Tibial nerve (tissue), 4 donors: ENCODE results near the gene ZSWIM7.

ENCODE experiments used
- EP300 ChIP-seq, 2 donors: sonication (generic); formaldehyde crosslinking; IDR thresholded peaks; one replicate each; pipeline ENCODE4 v1.6.1; 2017; ENCODE audit warnings: antibody characterized with exemption in 2 of 2, mild to moderate bottlenecking in 1 of 2
- POLR2A ChIP-seq, 2 donors: fragments of 450-650 bp; IDR thresholded peaks; one replicate each; pipeline ENCODE4 v1.6.1; 2017; ENCODE audit warnings: antibody characterized with exemption in 2 of 2, mild to moderate bottlenecking in 2 of 2, moderate library complexity in 2 of 2
- TF ChIP-seq, protein P1 (sequence below), 5 experiments: fragments of 200-600 bp in 3 of 5; fragments of 450-650 bp in 2 of 5; sonication (generic) in 3 of 5; IDR thresholded peaks; one replicate each; pipeline ENCODE4 v1.5.1; 2016 to 2019; ENCODE audit warnings: antibody characterized with exemption in 5 of 5, mild to moderate bottlenecking in 3 of 5, moderate library complexity in 2 of 5

DNA sequence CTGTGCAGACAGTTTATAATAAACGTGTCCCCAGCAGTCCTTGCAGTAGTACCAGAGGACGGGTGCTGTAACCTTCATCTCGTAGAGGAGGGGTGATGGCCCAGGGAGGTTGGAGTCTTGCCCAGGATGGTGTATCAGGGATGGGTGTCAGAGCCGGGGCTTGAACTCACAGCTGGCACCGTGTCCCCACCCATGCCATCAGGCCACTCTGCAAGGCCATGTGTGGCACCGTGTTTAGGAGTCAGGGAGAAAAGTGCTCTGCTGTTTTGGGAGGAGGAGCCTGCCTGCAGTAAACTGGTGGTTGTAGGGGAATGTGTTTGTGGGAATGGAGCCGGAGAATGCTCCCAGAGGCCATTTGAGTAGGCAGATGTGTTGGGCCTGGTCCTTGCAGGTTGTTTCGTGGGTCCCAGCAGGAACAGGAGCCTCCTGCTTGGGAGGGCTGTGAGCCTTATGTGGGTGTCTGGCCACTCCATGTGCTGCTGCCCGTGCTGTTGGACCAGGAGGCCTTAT lies 52.8 kb downstream of the ZSWIM7 start:
- TF ChIP-seq, protein P1, sequence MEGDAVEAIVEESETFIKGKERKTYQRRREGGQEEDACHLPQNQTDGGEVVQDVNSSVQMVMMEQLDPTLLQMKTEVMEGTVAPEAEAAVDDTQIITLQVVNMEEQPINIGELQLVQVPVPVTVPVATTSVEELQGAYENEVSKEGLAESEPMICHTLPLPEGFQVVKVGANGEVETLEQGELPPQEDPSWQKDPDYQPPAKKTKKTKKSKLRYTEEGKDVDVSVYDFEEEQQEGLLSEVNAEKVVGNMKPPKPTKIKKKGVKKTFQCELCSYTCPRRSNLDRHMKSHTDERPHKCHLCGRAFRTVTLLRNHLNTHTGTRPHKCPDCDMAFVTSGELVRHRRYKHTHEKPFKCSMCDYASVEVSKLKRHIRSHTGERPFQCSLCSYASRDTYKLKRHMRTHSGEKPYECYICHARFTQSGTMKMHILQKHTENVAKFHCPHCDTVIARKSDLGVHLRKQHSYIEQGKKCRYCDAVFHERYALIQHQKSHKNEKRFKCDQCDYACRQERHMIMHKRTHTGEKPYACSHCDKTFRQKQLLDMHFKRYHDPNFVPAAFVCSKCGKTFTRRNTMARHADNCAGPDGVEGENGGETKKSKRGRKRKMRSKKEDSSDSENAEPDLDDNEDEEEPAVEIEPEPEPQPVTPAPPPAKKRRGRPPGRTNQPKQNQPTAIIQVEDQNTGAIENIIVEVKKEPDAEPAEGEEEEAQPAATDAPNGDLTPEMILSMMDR (IDR thresholded peaks at IDR 0.05), result no peak
- TF ChIP-seq POLR2A (IDR thresholded peaks at IDR 0.05), result no peak
- TF ChIP-seq EP300 (IDR thresholded peaks at IDR 0.05), result no peak
